Fibroblast of skin of left quadriceps (primary cell): ENCODE results near the gene ESF1.

ENCODE experiments used
- DNase-seq, 2 experiments: peaks; one replicate each; pipeline ENCODE4 v3.0.0-alpha.2; 2013; ENCODE audit warnings: low read depth in 2 of 2

ESF1 gene

DNA sequence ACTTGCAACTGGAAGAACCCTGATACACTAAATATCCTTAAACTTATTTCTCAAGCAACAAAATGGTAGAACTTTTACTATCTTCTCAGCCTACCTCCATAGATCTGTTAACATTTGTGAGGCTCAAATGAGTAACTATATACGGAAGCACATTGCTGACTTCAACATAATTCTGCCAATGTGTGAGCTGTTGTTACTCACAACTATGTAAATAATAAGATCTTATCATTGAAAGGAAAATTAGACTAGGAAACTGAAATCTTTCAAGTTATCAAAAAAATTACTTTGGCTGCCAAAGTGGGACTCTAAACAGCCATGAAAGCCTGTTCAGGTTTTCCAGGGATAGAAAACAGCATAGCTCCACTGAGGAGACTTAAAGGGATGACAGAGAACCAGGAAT lies 105.8 kb downstream of the ESF1 start:
- no peak for DNase-seq

DNA sequence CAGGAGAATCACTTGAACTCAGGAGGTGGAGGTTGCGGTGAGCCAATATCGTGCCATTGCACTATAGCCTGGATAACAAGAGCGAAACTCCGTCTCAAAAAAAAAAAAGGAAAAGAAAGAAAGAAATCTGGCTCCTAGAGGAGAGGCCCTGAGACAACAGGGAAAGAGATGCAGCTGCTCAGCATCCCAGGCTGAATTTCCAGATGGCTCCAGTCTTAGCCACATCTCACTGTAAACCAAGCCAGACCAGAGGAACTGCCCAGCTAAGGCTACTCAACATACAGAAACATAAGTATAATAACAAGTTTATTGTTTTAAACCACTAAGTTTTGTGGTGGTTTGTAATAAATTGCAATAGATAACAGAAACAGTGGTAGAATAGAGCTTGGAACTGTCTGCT lies 107.5 kb downstream of the ESF1 start:
- no peak for DNase-seq

DNA sequence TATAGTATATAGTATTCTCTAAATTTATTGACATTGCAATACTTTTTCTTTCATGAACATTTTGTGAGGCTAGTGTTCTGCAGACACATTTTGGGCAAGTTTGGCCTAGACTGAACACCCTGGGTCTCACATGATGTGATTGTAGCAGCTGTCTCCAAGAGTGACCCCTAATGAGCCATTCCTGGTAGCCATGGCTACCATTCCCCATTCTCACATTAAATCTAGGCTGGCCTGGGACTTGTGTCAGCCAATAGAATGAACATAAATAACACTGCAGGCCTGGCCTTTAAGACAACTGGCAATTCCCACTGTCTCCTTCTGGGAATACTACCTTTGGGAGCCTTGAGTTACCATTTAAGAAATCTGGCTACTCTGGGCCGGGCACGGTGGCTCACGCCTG lies 108.0 kb downstream of the ESF1 start:
- no peak for DNase-seq

DNA sequence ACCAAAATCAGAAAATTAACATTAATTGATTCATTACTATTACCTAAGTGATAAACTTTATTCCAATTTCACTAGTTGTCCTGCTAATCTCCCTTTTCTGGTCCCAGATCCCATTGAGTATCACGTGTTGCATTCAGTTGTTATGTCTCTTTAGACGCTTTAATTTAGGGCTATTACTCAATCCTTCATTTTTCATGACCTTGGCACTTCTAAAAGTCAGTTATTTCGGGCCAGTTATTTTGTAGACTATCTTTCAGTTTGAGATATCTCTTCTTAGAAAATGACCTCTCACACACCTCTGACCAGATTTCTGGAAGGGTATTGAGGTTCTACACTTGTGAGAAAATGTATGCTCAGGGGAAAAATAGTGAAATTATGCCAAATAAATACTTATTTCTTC lies 112.0 kb downstream of the ESF1 start:
- no peak for DNase-seq

DNA sequence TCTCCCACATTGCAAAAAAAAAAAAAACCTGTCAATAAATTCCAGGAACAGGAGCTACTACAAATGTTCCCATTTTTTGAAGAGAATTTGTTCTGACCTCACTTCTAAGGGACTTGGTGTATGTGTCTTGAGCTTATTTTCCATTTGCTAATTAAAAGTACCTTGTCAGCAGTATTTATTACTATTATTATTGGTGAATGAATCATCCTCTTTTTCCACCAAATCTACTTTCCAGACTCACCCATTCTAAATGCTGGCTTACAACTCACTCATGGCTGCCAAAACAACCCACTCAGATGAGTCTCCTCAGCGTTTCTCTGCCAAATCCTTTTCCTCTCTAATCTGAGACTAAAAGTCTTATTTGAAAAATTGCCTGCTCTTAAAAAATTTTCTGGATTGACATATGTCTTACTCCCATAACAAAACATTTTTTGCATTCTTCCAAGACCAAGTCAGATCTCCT lies 112.8 kb downstream of the ESF1 start:
- peak; percentile 25 to 29 for DNase-seq

DNA sequence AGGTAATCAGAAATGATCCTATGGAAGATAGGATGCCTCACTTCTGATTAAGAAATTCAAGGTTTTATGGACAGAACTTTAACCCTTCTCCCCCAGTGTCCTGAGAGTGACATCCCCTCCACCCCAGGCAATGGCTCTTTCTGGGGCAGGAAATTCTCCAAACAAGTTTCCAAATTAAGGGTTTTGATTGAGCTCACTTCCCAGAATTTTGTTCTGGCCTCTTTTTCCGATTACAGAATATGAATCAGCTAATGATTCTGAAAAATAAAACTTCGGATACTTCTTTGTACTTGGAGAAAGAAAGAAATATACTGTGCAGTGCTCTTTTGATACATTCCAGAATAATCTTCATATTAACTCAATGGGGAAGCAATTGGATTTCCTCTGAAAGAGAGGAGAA lies 113.2 kb downstream of the ESF1 start:
- DNase-seq, result no peak

DNA sequence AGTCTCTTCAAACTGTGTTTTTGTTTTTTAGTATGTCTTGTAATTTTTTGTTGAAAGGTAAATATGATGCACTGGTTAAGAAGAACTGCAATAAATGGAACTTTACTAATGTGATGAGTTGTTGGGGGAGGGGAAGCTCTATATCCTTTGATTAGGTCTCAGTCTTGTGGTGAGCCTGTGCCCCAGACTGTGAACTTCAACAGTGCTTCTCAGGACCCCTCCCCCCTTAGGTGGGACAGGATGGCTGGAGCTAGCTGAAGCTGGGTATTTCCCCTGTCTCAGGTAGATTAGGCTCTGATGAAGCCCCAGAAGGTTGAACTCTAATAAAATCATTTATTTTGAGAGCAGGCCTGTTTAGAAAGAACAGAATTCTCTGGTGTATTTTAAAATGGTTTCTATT lies 114.6 kb downstream of the ESF1 start:
- no peak for DNase-seq

DNA sequence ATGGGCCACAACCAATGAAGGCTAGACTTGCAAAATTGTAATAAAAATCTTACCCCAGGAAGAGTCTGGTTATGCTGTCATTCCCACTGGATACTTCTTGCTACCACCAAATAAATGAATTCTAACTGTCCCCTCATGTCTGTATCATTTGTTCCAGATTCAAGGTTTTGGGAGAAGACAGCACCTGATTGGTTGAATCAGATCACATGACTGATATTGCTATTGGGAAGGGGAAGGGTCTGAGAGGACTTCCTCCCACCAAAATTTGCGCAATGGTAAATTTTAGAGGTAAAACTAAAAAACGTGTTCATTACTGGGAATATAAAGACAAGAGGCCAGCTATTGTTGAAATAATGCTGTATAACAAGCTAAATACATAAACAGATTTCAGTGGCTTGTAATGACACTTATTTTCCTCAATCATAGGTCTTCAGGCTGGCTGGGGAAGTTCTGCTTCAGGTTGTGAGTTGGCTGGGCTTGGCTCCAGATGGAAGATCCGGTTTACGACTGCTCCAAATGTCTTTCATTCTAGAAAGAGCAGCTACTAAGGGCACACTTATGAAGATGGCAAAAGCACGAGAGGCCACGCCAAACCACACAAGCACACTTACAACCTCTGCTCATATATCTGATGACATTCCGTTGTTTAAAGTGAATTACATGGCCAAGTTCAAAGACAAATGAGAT lies 118.9 kb downstream of the ESF1 start:
- no peak for DNase-seq
